Activated naive CD8-positive, alpha-beta T cell treated with anti-CD3 and anti-CD28 coated beads for 36 hours (primary cell): ENCODE results near the gene RIC3. TPM values are rescaled to one million over a fixed set of nuclear protein-coding genes. Genes with fewer than 3 reads are reported as not detected.

Experiments used
- DNase-seq: peaks from one replicate; pipeline ENCODE4 v3.0.0; 2021
- H3K27ac Mint-ChIP-seq: one replicate; pipeline ENCODE4 v1.8.0; 2022; ENCODE audit warnings: mild to moderate bottlenecking, moderate library complexity, mixed read lengths
- H3K27me3 Mint-ChIP-seq: one replicate; pipeline ENCODE4 v1.8.0; 2022; ENCODE audit warnings: mild to moderate bottlenecking, mixed read lengths
- H3K36me3 Mint-ChIP-seq: one replicate; pipeline ENCODE4 v1.8.0; 2021; ENCODE audit warnings: mild to moderate bottlenecking, mixed read lengths
- H3K4me1 Mint-ChIP-seq: one replicate; pipeline ENCODE4 v1.8.0; 2021; ENCODE audit warnings: mixed read lengths
- H3K4me3 Mint-ChIP-seq: one replicate; pipeline ENCODE4 v1.8.0; 2022; ENCODE audit warnings: mild to moderate bottlenecking, moderate library complexity, mixed read lengths
- H3K9me3 Mint-ChIP-seq: one replicate; pipeline ENCODE4 v1.8.0; 2022; ENCODE audit warnings: mixed read lengths
- total RNA-seq, 2 experiments: library from RNA; stranded (reverse); gene quantifications; one replicate each; pipeline ENCODE4 v1.2.3, GENCODE V29; 2021

Gene RIC3
- total RNA-seq, 2 experiments from 2014 or later = 9.4 to 11.7 TPM

GRCh38 chr11:8065031-8065430 lies 103.8 kb downstream of the RIC3 start:
- no peaks in the 10 kb centered on the region for H3K36me3 Mint-ChIP-seq
- no peaks in the 10 kb centered on the region for H3K9me3 Mint-ChIP-seq
- H3K4me3 Mint-ChIP-seq = no peak overlapping the region
- no peaks in the 10 kb centered on the region for H3K4me1 Mint-ChIP-seq
- H3K27ac Mint-ChIP-seq = no peak overlapping the region
- H3K27me3 Mint-ChIP-seq = peaks cover 7% of the 10 kb centered on the region
- no peak for DNase-seq

GRCh38 chr11:8063324-8063723 lies 105.5 kb downstream of the RIC3 start:
- Mint-ChIP-seq H3K27me3 (no peaks in the 10 kb centered on the region), H3K4me3 (no peak overlapping the region), H3K27ac (no peak overlapping the region), H3K9me3 (no peaks in the 10 kb centered on the region), H3K4me1 (no peaks in the 10 kb centered on the region), H3K36me3 (no peaks in the 10 kb centered on the region)
- DNase-seq = no peak

- no peak overlapping the region for H3K27ac Mint-ChIP-seq
- no peaks in the 10 kb centered on the region for H3K9me3 Mint-ChIP-seq
- no peak for DNase-seq
- H3K27me3 Mint-ChIP-seq = no peaks in the 10 kb centered on the region
- no peaks in the 10 kb centered on the region for H3K4me1 Mint-ChIP-seq
- no peaks in the 10 kb centered on the region for H3K36me3 Mint-ChIP-seq
- H3K4me3 Mint-ChIP-seq = no peak overlapping the region
Observed at GRCh38 chr11:8062781-8063257, 106.0 kb downstream of the RIC3 start.

GRCh38 chr11:8061555-8062428 lies 107.0 kb downstream of the RIC3 start:
- Mint-ChIP-seq H3K36me3 (no peaks in the 10 kb centered on the region), H3K4me1 (no peaks in the 10 kb centered on the region), H3K4me3 (no peak overlapping the region), H3K27ac (no peak overlapping the region), H3K27me3 (no peaks in the 10 kb centered on the region), H3K9me3 (no peaks in the 10 kb centered on the region)
- DNase-seq = no peak

GRCh38 chr11:8060801-8061554 lies 107.8 kb downstream of the RIC3 start:
- peaks cover 6% of the 10 kb centered on the region for H3K4me1 Mint-ChIP-seq
- no peak overlapping the region for H3K4me3 Mint-ChIP-seq
- no peaks in the 10 kb centered on the region for H3K36me3 Mint-ChIP-seq
- H3K27ac Mint-ChIP-seq = no peak overlapping the region
- no peak for DNase-seq
- H3K27me3 Mint-ChIP-seq = no peaks in the 10 kb centered on the region
- H3K9me3 Mint-ChIP-seq = no peaks in the 10 kb centered on the region

- H3K27ac Mint-ChIP-seq = no peak overlapping the region
- DNase-seq = no peak
- peaks cover 6% of the 10 kb centered on the region for H3K4me1 Mint-ChIP-seq
- H3K4me3 Mint-ChIP-seq = no peak overlapping the region
- H3K36me3 Mint-ChIP-seq = no peaks in the 10 kb centered on the region
- H3K9me3 Mint-ChIP-seq = no peaks in the 10 kb centered on the region
- no peaks in the 10 kb centered on the region for H3K27me3 Mint-ChIP-seq
Observed at GRCh38 chr11:8060146-8060719, 108.6 kb downstream of the RIC3 start.

GRCh38 chr11:8059571-8060011 lies 109.2 kb downstream of the RIC3 start:
- no peak for DNase-seq
- peaks cover 6% of the 10 kb centered on the region for H3K4me1 Mint-ChIP-seq
- no peaks in the 10 kb centered on the region for H3K9me3 Mint-ChIP-seq
- H3K36me3 Mint-ChIP-seq = no peaks in the 10 kb centered on the region
- H3K27ac Mint-ChIP-seq = no peak overlapping the region
- H3K27me3 Mint-ChIP-seq = no peaks in the 10 kb centered on the region
- no peak overlapping the region for H3K4me3 Mint-ChIP-seq

GRCh38 chr11:8059030-8059429 lies 109.8 kb downstream of the RIC3 start:
- no peak for DNase-seq
- H3K27me3 Mint-ChIP-seq = no peaks in the 10 kb centered on the region
- H3K9me3 Mint-ChIP-seq = no peaks in the 10 kb centered on the region
- peaks cover 6% of the 10 kb centered on the region for H3K4me1 Mint-ChIP-seq
- H3K4me3 Mint-ChIP-seq = no peak overlapping the region
- no peaks in the 10 kb centered on the region for H3K36me3 Mint-ChIP-seq
- H3K27ac Mint-ChIP-seq = no peak overlapping the region

- Mint-ChIP-seq H3K27me3 (no peaks in the 10 kb centered on the region), H3K36me3 (no peaks in the 10 kb centered on the region), H3K4me3 (no peak overlapping the region), H3K9me3 (no peaks in the 10 kb centered on the region), H3K4me1 (peaks cover 6% of the 10 kb centered on the region), H3K27ac (no peak overlapping the region)
- no peak for DNase-seq
Observed at GRCh38 chr11:8058216-8058615, 110.6 kb downstream of the RIC3 start.

- Mint-ChIP-seq H3K4me1 (peaks cover 6% of the 10 kb centered on the region), H3K4me3 (no peak overlapping the region), H3K9me3 (no peaks in the 10 kb centered on the region), H3K27me3 (peaks cover 1% of the 10 kb centered on the region), H3K36me3 (no peaks in the 10 kb centered on the region), H3K27ac (no peak overlapping the region)
- DNase-seq = no peak
Observed at GRCh38 chr11:8056810-8057463, 111.9 kb downstream of the RIC3 start.

Other genes starting within 250 kb of the RIC3 start
- gene OR10A6, start 237.8 kb downstream of the RIC3 start, total RNA-seq = not detected
- gene OR10A3, start 227.3 kb downstream of the RIC3 start, total RNA-seq = not detected
- not detected for gene NLRP10, start 203.6 kb downstream of the RIC3 start, total RNA-seq
- 100 to 1,000 TPM; 314 to 316 TPM for gene EIF3F, start 181.7 kb downstream of the RIC3 start, total RNA-seq
- under 1 TPM; 0.19 to 0.34 TPM for gene TUB, start 87.8 kb downstream of the RIC3 start, total RNA-seq
- not detected for gene LMO1, start 94.9 kb upstream of the RIC3 start, total RNA-seq